HG02610 (cell line): ENCODE measurements around the gene CTNNA2.

Experiments used
- ATAC-seq: cut with Tn5 transposase; IDR thresholded peaks from one replicate; pipeline ENCODE4 v1.9.1; 2021; ENCODE audit warnings: mild to moderate bottlenecking, moderate library complexity; ENCODE audit not compliant: unreplicated experiment

The CTNNA2 gene

GRCh38 chr2:79782576-79783452, 270.0 kb downstream of the CTNNA2 start:
- no peak for ATAC-seq

DNA sequence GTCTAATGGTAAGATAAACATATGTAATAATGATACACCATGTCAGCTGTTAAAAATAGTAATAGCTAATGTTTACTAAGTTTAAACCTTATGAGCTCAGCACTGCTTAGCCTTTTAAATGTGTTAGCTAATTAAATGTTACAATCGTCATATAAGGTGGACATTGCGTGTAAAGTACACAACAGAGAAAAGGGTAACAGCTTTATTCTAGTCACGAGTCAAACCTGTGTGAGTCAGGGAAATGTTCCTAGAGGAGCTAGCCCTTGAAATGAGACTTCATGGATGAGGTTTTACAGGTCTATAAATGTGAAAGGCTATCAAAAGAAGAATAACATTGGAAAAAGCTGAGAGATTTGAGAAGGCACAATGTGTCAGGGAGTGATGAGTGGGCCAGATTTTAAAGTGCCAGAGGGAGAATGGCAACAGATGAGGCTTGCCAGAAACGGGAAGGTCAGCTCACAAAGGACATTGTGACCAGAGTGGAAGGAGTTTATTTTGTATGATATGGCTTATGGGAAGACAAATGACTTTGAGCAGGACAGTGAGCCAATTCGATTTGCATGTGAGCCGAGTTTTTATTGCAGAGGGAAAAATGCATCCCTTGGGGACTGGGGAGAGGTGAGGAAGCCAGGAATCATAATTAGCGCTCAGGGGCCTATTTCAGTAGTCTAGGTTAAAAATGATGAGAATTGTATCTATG, 276.3 kb downstream of the CTNNA2 start:
- ATAC-seq: no peak

DNA sequence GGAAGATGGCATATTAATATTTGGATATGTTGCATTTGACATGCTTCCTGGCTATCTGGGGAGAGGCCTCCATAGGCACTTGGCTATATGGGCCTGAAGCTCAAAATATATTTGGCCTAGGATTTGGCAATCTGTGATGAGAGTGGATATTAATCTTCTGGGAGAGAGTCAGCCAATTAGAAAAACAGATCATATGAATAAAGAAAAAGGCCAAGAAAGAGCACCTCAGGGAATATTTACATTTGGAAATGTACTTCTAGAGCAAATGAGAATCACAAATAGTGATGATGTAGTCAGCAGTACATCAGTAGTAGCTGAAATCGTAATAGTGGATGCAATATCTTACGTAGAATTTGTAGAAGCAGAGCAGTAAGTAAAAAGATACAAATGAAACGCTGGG, 277.0 kb downstream of the CTNNA2 start:
- ATAC-seq: no peak

DNA sequence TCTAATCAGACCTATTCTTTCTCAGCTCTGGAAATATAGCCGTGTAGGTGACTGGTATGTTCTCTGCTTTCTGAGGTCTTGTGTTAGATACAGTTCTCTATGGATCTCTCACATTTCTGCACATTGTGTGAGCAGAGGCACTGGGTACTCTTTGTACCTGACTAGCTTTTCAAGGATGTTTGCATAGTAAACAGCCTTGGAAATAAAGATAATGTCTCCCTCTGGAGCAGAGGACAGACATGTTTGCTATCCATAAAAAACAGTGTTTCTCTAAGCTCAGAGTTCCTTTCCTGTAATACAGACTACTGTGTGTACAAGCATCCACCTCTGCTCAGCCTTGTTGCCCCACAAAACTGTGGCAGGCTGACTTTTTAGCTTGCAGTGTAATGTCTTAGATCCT, 279.2 kb downstream of the CTNNA2 start:
- ATAC-seq: no peak

GRCh38 chr2:79793006-79793405, 280.2 kb downstream of the CTNNA2 start:
- no peak for ATAC-seq

DNA sequence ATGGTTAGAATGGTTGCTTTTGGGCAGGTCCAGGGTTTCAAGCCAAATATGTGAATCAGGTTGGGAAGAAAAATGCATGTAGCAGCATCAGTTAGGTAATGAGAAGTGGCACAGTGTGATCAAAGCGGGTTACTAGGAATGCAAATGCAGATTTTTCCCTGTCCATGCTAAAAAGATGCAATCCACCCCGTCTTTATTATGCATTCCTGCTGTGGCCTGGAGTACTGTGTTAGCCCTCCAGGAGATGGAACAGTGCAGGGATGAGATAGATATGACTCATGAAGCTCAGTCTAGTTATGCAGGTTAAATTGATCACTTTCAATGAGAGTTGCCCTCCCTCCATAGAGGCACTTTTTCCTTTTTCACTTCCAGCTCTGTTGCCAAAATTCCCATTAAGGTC, 283.8 kb downstream of the CTNNA2 start:
- ATAC-seq: no peak

GRCh38 chr2:79798776-79799175, 285.9 kb downstream of the CTNNA2 start:
- ATAC-seq: no peak

- ATAC-seq: no peak
Observed at GRCh38 chr2:79799729-79800128, 286.9 kb downstream of the CTNNA2 start.

- ATAC-seq: no peak
Observed at GRCh38 chr2:79801082-79801481, 288.2 kb downstream of the CTNNA2 start.

DNA sequence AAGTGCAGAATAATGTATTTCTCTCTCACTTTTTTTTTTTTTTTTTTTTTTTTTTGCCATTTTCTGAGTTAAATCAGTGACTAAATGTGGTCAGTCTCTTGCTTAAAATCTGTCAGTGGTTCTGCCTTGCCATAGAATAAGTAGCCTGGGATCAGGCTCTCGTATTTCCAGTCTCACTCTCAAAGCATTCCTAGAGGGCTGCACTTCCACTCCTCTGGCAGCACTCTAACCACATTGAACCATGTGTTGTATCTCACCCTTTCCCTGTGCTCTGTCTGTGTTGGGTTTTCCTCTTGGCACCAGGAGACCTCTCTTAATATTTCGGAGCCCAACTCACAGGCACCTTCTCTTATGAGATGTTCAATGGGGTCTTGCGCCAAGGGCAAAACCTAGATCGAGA, 304.4 kb downstream of the CTNNA2 start:
- no peak for ATAC-seq

DNA sequence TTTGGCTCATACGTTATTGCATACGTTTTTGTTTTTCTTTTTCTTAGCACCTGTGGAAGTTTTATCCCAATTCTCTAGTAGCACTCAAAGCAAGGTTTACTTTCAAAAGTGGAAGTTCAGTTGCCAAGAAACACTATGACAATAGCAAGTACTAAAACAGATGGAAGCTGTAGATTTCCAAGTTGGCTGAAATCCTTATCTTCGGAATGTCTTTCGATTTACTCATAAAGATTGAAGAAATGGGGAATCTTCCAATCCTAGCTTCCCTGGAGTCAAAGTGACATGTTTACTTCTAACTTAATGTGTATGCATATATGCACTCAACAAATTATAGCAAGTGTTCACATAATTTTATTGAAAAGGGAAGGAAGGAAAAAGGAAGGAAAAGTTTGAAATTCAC, 307.4 kb downstream of the CTNNA2 start:
- no peak for ATAC-seq

- no peak for ATAC-seq
Observed at GRCh38 chr2:79822136-79822535, 309.3 kb downstream of the CTNNA2 start.

- no peak for ATAC-seq
Observed at GRCh38 chr2:79824086-79824786, 311.4 kb downstream of the CTNNA2 start.

GRCh38 chr2:79827881-79828280, 315.0 kb downstream of the CTNNA2 start:
- ATAC-seq: no peak

GRCh38 chr2:79830501-79830900, 317.6 kb downstream of the CTNNA2 start:
- no peak for ATAC-seq

- no peak for ATAC-seq
Observed at GRCh38 chr2:79831961-79832360, 319.1 kb downstream of the CTNNA2 start.

GRCh38 chr2:79832511-79833234, 319.8 kb downstream of the CTNNA2 start:
- ATAC-seq: no peak

GRCh38 chr2:79833235-79833878, 320.5 kb downstream of the CTNNA2 start:
- no peak for ATAC-seq

DNA sequence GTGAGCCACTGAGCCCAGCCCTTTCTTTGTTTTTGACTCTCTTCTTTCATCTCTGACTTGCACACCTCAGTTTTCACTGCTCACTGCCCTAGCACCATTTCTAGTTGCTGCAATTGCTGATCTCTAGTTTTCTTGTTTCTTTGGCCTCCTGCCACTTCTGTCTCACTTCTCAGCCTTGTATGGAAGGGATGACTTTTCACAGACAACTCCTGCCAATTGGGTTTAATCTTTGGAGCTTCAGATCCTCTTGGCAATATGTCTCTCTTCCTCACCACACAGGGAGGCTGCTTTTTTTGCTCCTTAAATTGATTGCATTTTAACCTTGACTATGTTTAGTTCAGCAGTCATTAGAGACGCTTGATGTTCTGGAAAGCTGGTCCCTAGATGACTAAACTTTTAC, 323.1 kb downstream of the CTNNA2 start:
- ATAC-seq: no peak

DNA sequence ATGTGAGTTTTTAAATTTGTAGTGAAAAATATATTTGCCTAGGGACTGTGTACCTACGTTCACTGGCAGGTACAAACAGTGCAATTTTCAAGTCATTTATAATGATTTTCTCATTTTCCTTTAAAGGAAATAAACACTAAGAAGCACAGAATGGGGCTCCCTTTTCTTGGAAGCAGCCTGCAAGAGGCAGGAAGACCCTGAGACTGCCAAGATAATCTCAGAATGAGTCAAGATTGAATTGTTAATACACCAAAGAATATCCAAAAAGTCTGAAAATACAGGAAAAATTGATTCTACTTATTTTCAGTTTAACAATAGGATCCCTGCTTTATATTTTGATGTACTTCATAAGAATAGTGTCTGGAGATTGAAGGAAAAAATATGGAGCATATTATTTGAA, 331.2 kb downstream of the CTNNA2 start:
- ATAC-seq: no peak

- ATAC-seq: no peak
Observed at GRCh38 chr2:79846878-79847277, 334.0 kb downstream of the CTNNA2 start.
